CMK (cell line): ENCODE data around the gene CD320.
"Not testable (repeated sequence)": the region's sequence is repeated elsewhere in the genome, so short reads cannot be mapped to it uniquely, and the experiment has no call there.

Source experiments
- DNase-seq: peaks from one replicate; pipeline ENCODE4 v3.0.0-alpha.2; 2010; ENCODE audit warnings: low read depth

Gene CD320

GRCh38 chr19:8333767-8334457 is 25.8 kb upstream of the CD320 start:
- no peak for DNase-seq

- DNase-seq: no peak
Measured at GRCh38 chr19:8332976-8333766, 25.0 kb upstream of the CD320 start.

- DNase-seq: no peak
Measured at GRCh38 chr19:8331263-8331845, 23.2 kb upstream of the CD320 start.

GRCh38 chr19:8329996-8330395 is 21.8 kb upstream of the CD320 start:
- DNase-seq: no peak

GRCh38 chr19:8325454-8325853 is 17.3 kb upstream of the CD320 start:
- DNase-seq: no peak

- DNase-seq: no peak
Measured at GRCh38 chr19:8324186-8325050, 16.3 kb upstream of the CD320 start.

GRCh38 chr19:8323781-8324185 is 15.6 kb upstream of the CD320 start:
- DNase-seq: no peak

- no peak for DNase-seq
Measured at GRCh38 chr19:8322638-8322997, 14.5 kb upstream of the CD320 start.

GRCh38 chr19:8321986-8322637 is 14.0 kb upstream of the CD320 start:
- no peak for DNase-seq

- DNase-seq: peak; percentile 93
Measured at GRCh38 chr19:8321067-8321985, 13.2 kb upstream of the CD320 start, which contains the start of the genes NDUFA7 and RPS28. NDUFA7 (minus strand) TSS chr19:8321375; CDS start chr19:8321358, 17 bp downstream. RPS28 (plus strand) TSS chr19:8321496; CDS start chr19:8321531, 35 bp downstream.

GRCh38 chr19:8320564-8321066 is 12.5 kb upstream of the CD320 start:
- no peak for DNase-seq

GRCh38 chr19:8319807-8320520 is 11.8 kb upstream of the CD320 start:
- DNase-seq: no peak

GRCh38 chr19:8318835-8319234 is 10.7 kb upstream of the CD320 start:
- not testable (repeated sequence) for DNase-seq

- DNase-seq: no peak
Measured at GRCh38 chr19:8316351-8317125, 8.4 kb upstream of the CD320 start.

GRCh38 chr19:8314981-8315640 is 7.0 kb upstream of the CD320 start:
- not testable (repeated sequence) for DNase-seq

GRCh38 chr19:8311461-8312260 is 3.5 kb upstream of the CD320 start:
- DNase-seq: no peak

- DNase-seq: no peak
Measured at GRCh38 chr19:8310342-8311055, 2.3 kb upstream of the CD320 start.
